ENCODE results near the gene DDX17. TPM values are rescaled to one million over a fixed set of nuclear protein-coding genes. Genes with fewer than 3 reads are reported as not detected.

Gene DDX17
- total and polyA plus RNA-seq, 9 of the 15 experiments (the other 6 are each of a cell fraction or from before 2014, with no cell fraction given): 17.6 to 421 (median 189) TPM

GRCh38 chr22:38505541-38506117 is 482 bp downstream of the DDX17 start (continued):
- TF ChIP-seq NR2C2 (CRISPR knock-in tag; IDR thresholded peaks at IDR 0.05): no peak
- 0 out of 2 replicates have a peak, but pooled peaks have one; percentile 2 for TF ChIP-seq NR2C2 (tag; IDR thresholded peaks at IDR 0.05)
- peak in 1 of 2 experiments; percentile 46; a peak in 1 of 4 replicates for TF ChIP-seq KDM4B (IDR thresholded peaks at IDR 0.05; ENCODE audit: borderline replicate concordance in 2 of 2, low read depth in 1 of 2)
- peak in 1 of 2 experiments; percentile 58; a peak in 1 of 4 replicates for TF ChIP-seq SIN3A (IDR thresholded peaks at IDR 0.05; ENCODE audit: borderline replicate concordance in 2 of 2, control insufficient read depth in 1 of 2, low read depth in 2 of 2, low read length in 2 of 2)
- TF ChIP-seq CREB3L1 (IDR thresholded peaks at IDR 0.05; ENCODE audit: borderline replicate concordance, low read depth): no peak
- 0 out of 2 replicates have a peak, but pooled peaks have one; percentile 14 for TF ChIP-seq KLF1 (tag; IDR thresholded peaks at IDR 0.05)
- TF ChIP-seq TBP (optimal IDR thresholded peaks at IDR 0.05; ENCODE audit: low read depth, low read length): peak; percentile 44
- TF ChIP-seq TRIM24 (IDR thresholded peaks at IDR 0.05): peak in 1 of 2 experiments; percentile 15; a peak in 1 of 4 replicates
- 0 out of 2 replicates have a peak, but pooled peaks have one; percentile 55 for TF ChIP-seq ERF (CRISPR knock-in tag; IDR thresholded peaks at IDR 0.05)
- peak; percentile 37 for TF ChIP-seq KDM5B (IDR thresholded peaks at IDR 0.05; ENCODE audit: insufficient replicate concordance, low read depth, low read length)
- TF ChIP-seq FUS (optimal IDR thresholded peaks at IDR 0.05; ENCODE audit: low read depth, low read length): peak; percentile 53
- TF ChIP-seq PCBP2 (IDR thresholded peaks at IDR 0.05; ENCODE audit: low read depth, low read length, poor library complexity, severe bottlenecking): peak; percentile 19
- TF ChIP-seq RERE (CRISPR knock-in tag; IDR thresholded peaks at IDR 0.05; ENCODE audit: borderline replicate concordance): no peak
